Small intestine (tissue), 16 donors: ENCODE data around the gene TCF23. TPM values are rescaled to one million over a fixed set of nuclear protein-coding genes. Genes with fewer than 3 reads are reported as not detected.
"Not testable (repeated sequence)": the region's sequence is repeated elsewhere in the genome, so short reads cannot be mapped to it uniquely, and the experiment has no call there.

Experiments used
- DNase-seq, 2 donors: peaks; one replicate each; pipeline versions ENCODE4 v3.0.0 to v3.0.0-alpha.2; 2013
- FAIRE-seq: peaks from 2 replicates; lab custom pipeline; 2012; peaks lifted over from hg19 to GRCh38; lab: Jason Lieb, UNC
- H3K27ac ChIP-seq, 3 donors: one replicate each; pipeline ENCODE4 v1.5.1; 2013; ENCODE audit warnings: low read length in 2 of 3, mild to moderate bottlenecking in 2 of 3, control low read depth in 1 of 3, inconsistent platforms in 1 of 3, low read depth in 1 of 3, moderate library complexity in 1 of 3
- H3K27me3 ChIP-seq, 3 donors: one replicate each; pipeline ENCODE4 v1.6.1; 2013; ENCODE audit warnings: low read length in 3 of 3, inconsistent platforms in 1 of 3; ENCODE audit not compliant: control insufficient read depth in 3 of 3, insufficient read depth in 3 of 3
- H3K36me3 ChIP-seq, 3 donors: one replicate each; pipeline ENCODE4 v1.6.1; 2013; ENCODE audit warnings: low read length in 3 of 3, inconsistent platforms in 1 of 3, low read depth in 1 of 3, mild to moderate bottlenecking in 1 of 3, moderate library complexity in 1 of 3; ENCODE audit not compliant: control insufficient read depth in 3 of 3, insufficient read depth in 2 of 3
- H3K4me1 ChIP-seq, 3 donors: one replicate each; pipeline ENCODE4 v1.6.1; 2013; ENCODE audit warnings: low read length in 2 of 3, inconsistent platforms in 1 of 3, low read depth in 1 of 3, mild to moderate bottlenecking in 1 of 3, moderate library complexity in 1 of 3; ENCODE audit not compliant: control insufficient read depth in 3 of 3, insufficient read depth in 2 of 3
- H3K4me3 ChIP-seq, 3 donors: one replicate each; pipeline ENCODE4 v1.5.1; 2013; ENCODE audit warnings: low read length in 3 of 3, control low read depth in 1 of 3, inconsistent platforms in 1 of 3, low read depth in 1 of 3, mild to moderate bottlenecking in 1 of 3, moderate library complexity in 1 of 3
- H3K9me3 ChIP-seq, 2 donors: one replicate each; pipeline ENCODE4 v1.6.1; 2013; ENCODE audit warnings: low read depth in 1 of 2, low read length in 1 of 2; ENCODE audit not compliant: control insufficient read depth in 2 of 2, insufficient read depth in 1 of 2
- WGBS, 3 donors: extraction: QIAGEN DNeasy Blood & Tissue Kit; methylation state at CpG; one replicate each; pipeline ENCODE4 v1.1.7; 2013; 5-methylcytosine and 5-hydroxymethylcytosine counted together
- long read RNA-seq, 10 donors: transcript quantifications; one replicate each; lab custom pipeline, GENCODE V29; 2026
- polyA plus RNA-seq, 4 donors: library from polyadenylated mRNA; stranded (reverse) in 3 of 4; unstranded in 1 of 4; fragments of 200-250 nt in 3 of 4; fragments of 120-200 nt in 1 of 4; gene quantifications; one replicate each; pipeline versions ENCODE4 v1.2.1 to v1.2.3, GENCODE V29; 2013
- donor health status: healthy with polysubstance abuse.
- donor health status: control.
- donor health status: control.
- donor health status: Bipolar disorder and iron deficiency.
- donor health status: healthy.

Gene TCF23
- under 1 TPM in 2 of 4 donors, not detected in 2; 0.03 TPM for polyA plus RNA-seq
- long read RNA-seq, donor 1 = 0 reads
- long read RNA-seq, donor 2 = 0 reads
- long read RNA-seq, donor 3 = 0 reads
- long read RNA-seq, donor 4 = 0 reads
- long read RNA-seq, donor 5 = 0 reads
- long read RNA-seq, donor 6 = 0 reads
- long read RNA-seq, donor 7 = 0 reads
- long read RNA-seq, donor 8 = 0 reads
- long read RNA-seq, donor 9 = 0 reads
- long read RNA-seq, donor 10 = 0 reads

- WGBS, 3 donors = 72 to 87% (median 75%) methylated on average over 11 to 12 of the region's 12 CpGs
- no peaks in the 10 kb centered on the region for H3K36me3 ChIP-seq
- no peak for FAIRE-seq
- H3K9me3 ChIP-seq = no peaks in the 10 kb centered on the region
- no peak within 1 kb of the TSS for H3K4me3 ChIP-seq
- H3K4me1 ChIP-seq = peaks cover 0 to 18% (median 4%) of the 10 kb centered on the region in 3 donors
- no peak within 1 kb of the TSS for H3K27ac ChIP-seq
- peaks cover 0 to 4% (median 0%) of the 10 kb centered on the region in 3 donors for H3K27me3 ChIP-seq
- no peak for DNase-seq
These were observed at the start of gene TCF23 for GRCh38 chr2:27148801-27149439. Gene TCF23, plus strand, starts transcription at chr2:27149004. Its CDS starts 130 bp downstream, at chr2:27149134.

- Histone ChIP-seq H3K4me1 (peaks cover 0 to 22% (median 9%) of the 10 kb centered on the region in 3 donors), H3K27me3 (no peaks in the 10 kb centered on the region), H3K4me3 (no peak overlapping the region), H3K27ac (no peak overlapping the region), H3K36me3 (peaks cover 2 to 79% (median 26%) of the 10 kb centered on the region in 3 donors), H3K9me3 (no peaks in the 10 kb centered on the region)
- no peak for DNase-seq
- no peak for FAIRE-seq
- WGBS, 3 donors = 91 to 93% (median 93%) methylated on average over 13 to 19 of the region's 19 CpGs
These were observed 49.4 kb upstream of the TCF23 start for GRCh38 chr2:27099334-27099955.

- H3K4me1 ChIP-seq = peaks cover 0 to 17% (median 4%) of the 10 kb centered on the region in 3 donors
- no peak for DNase-seq
- H3K36me3 ChIP-seq = peaks cover 2 to 73% (median 26%) of the 10 kb centered on the region in 3 donors
- no peaks in the 10 kb centered on the region for H3K27me3 ChIP-seq
- no peak overlapping the region for H3K27ac ChIP-seq
- WGBS, 3 donors = 87 to 90% (median 88%) methylated on average over 10 of the region's 10 CpGs
- no peak for FAIRE-seq
- no peaks in the 10 kb centered on the region for H3K9me3 ChIP-seq
- no peak overlapping the region for H3K4me3 ChIP-seq
These were observed 48.8 kb upstream of the TCF23 start for GRCh38 chr2:27100036-27100435.

GRCh38 chr2:27102329-27102728 lies 46.5 kb upstream of the TCF23 start:
- no peaks in the 10 kb centered on the region for H3K27me3 ChIP-seq
- H3K36me3 ChIP-seq = peaks cover 2 to 53% (median 17%) of the 10 kb centered on the region in 3 donors
- H3K4me1 ChIP-seq = no peaks in the 10 kb centered on the region
- WGBS, 3 donors = 74 to 87% (median 83%) methylated on average over 5 of the region's 5 CpGs
- no peak overlapping the region for H3K27ac ChIP-seq
- DNase-seq = no peak
- no peaks in the 10 kb centered on the region for H3K9me3 ChIP-seq
- H3K4me3 ChIP-seq = no peak overlapping the region
- FAIRE-seq = no peak

GRCh38 chr2:27105981-27106380 lies 42.8 kb upstream of the TCF23 start:
- H3K36me3 ChIP-seq = peaks cover 0 to 18% (median 0%) of the 10 kb centered on the region in 3 donors
- no peaks in the 10 kb centered on the region for H3K9me3 ChIP-seq
- DNase-seq (no peak), FAIRE-seq (no peak)
- H3K4me1 ChIP-seq = no peaks in the 10 kb centered on the region
- WGBS, 3 donors = 65 to 75% (median 69%) methylated on average over 3 of the region's 3 CpGs
- no peak overlapping the region for H3K27ac ChIP-seq
- H3K4me3 ChIP-seq = no peak overlapping the region
- H3K27me3 ChIP-seq = no peaks in the 10 kb centered on the region

GRCh38 chr2:27108221-27108620 lies 40.6 kb upstream of the TCF23 start:
- DNase-seq (no peak), FAIRE-seq (no peak)
- 76 to 87% (median 77%) methylated on average over 2 of the region's 2 CpGs for WGBS, 3 donors
- no peaks in the 10 kb centered on the region for H3K36me3 ChIP-seq
- H3K27me3 ChIP-seq = no peaks in the 10 kb centered on the region
- H3K4me1 ChIP-seq = no peaks in the 10 kb centered on the region
- no peak overlapping the region for H3K27ac ChIP-seq
- H3K9me3 ChIP-seq = no peaks in the 10 kb centered on the region
- no peak overlapping the region for H3K4me3 ChIP-seq

- FAIRE-seq = no peak
- no peak overlapping the region for H3K27ac ChIP-seq
These were observed 39.7 kb upstream of the TCF23 start for GRCh38 chr2:27109083-27109482.

GRCh38 chr2:27110603-27111352 lies 38.0 kb upstream of the TCF23 start:
- not testable (repeated sequence) for H3K36me3 ChIP-seq, H3K27me3 ChIP-seq, H3K9me3 ChIP-seq, DNase-seq, H3K4me1 ChIP-seq, H3K27ac ChIP-seq, H3K4me3 ChIP-seq, FAIRE-seq
- 82 to 87% (median 84%) methylated on average over 24 of the region's 24 CpGs for WGBS, 3 donors

More at GRCh38 chr2:27109083-27109482, 39.7 kb upstream of the TCF23 start:
- DNase-seq = no peak
- Histone ChIP-seq H3K4me3 (no peak overlapping the region), H3K4me1 (no peaks in the 10 kb centered on the region), H3K9me3 (no peaks in the 10 kb centered on the region), H3K36me3 (no peaks in the 10 kb centered on the region), H3K27me3 (no peaks in the 10 kb centered on the region)
- WGBS, 3 donors = 91 to 97% (median 93%) methylated on average over 3 of the region's 3 CpGs
